Measurements from ENCODE around the gene ATP11B.

ATP11B gene

GRCh38 chr3:182925330-182925943 is 132.1 kb downstream of the ATP11B start:
- no peaks in the 10 kb centered on the region for H3K27me3 Mint-ChIP-seq
- peaks cover 49% of the 10 kb centered on the region for H3K36me3 Mint-ChIP-seq (ENCODE audit: low read depth)
- no peak overlapping the region for H3K27ac Mint-ChIP-seq
- H3K9me3 Mint-ChIP-seq, result peaks cover 11% of the 10 kb centered on the region
- peaks cover 8% of the 10 kb centered on the region for H3K4me1 Mint-ChIP-seq (ENCODE audit: low read depth)
- H3K4me3 Mint-ChIP-seq, result no peak overlapping the region

- peaks cover 8% of the 10 kb centered on the region for H3K4me1 Mint-ChIP-seq (ENCODE audit: low read depth)
- no peak overlapping the region for H3K4me3 Mint-ChIP-seq
- peaks cover 47% of the 10 kb centered on the region for H3K36me3 Mint-ChIP-seq (ENCODE audit: low read depth)
- no peaks in the 10 kb centered on the region for H3K27me3 Mint-ChIP-seq
- peaks cover 11% of the 10 kb centered on the region for H3K9me3 Mint-ChIP-seq
- no peak overlapping the region for H3K27ac Mint-ChIP-seq
Observed at GRCh38 chr3:182925944-182926337, 132.6 kb downstream of the ATP11B start.

- H3K9me3 Mint-ChIP-seq, result peaks cover 4% of the 10 kb centered on the region
- H3K27ac Mint-ChIP-seq, result no peak overlapping the region
- peaks cover 29% of the 10 kb centered on the region for H3K4me1 Mint-ChIP-seq (ENCODE audit: low read depth)
- no peak overlapping the region for H3K4me3 Mint-ChIP-seq
- no peaks in the 10 kb centered on the region for H3K27me3 Mint-ChIP-seq
- peaks cover 17% of the 10 kb centered on the region for H3K36me3 Mint-ChIP-seq (ENCODE audit: low read depth)
Observed at GRCh38 chr3:182935803-182936202, 142.5 kb downstream of the ATP11B start.

- H3K27ac Mint-ChIP-seq, result no peak overlapping the region
- H3K4me1 Mint-ChIP-seq (ENCODE audit: low read depth), result peaks cover 32% of the 10 kb centered on the region
Observed at GRCh38 chr3:182936239-182936917, 143.1 kb downstream of the ATP11B start.

GRCh38 chr3:182936918-182937285 is 143.6 kb downstream of the ATP11B start:
- no peaks in the 10 kb centered on the region for H3K27me3 Mint-ChIP-seq
- H3K27ac Mint-ChIP-seq, result no peak overlapping the region
- peaks cover 10% of the 10 kb centered on the region for H3K36me3 Mint-ChIP-seq (ENCODE audit: low read depth)
- no peak overlapping the region for H3K4me3 Mint-ChIP-seq
- H3K9me3 Mint-ChIP-seq, result peaks cover 4% of the 10 kb centered on the region
- H3K4me1 Mint-ChIP-seq (ENCODE audit: low read depth), result peaks cover 32% of the 10 kb centered on the region

More at GRCh38 chr3:182936239-182936917, 143.1 kb downstream of the ATP11B start:
- Mint-ChIP-seq H3K9me3 (peaks cover 4% of the 10 kb centered on the region), H3K36me3 (ENCODE audit: low read depth) (peaks cover 14% of the 10 kb centered on the region), H3K4me3 (no peak overlapping the region), H3K27me3 (no peaks in the 10 kb centered on the region)

- Mint-ChIP-seq H3K9me3 (no peaks in the 10 kb centered on the region), H3K4me1 (ENCODE audit: low read depth) (peaks cover 32% of the 10 kb centered on the region), H3K4me3 (no peak overlapping the region), H3K27me3 (no peaks in the 10 kb centered on the region), H3K36me3 (ENCODE audit: low read depth) (peaks cover 6% of the 10 kb centered on the region), H3K27ac (no peak overlapping the region)
Observed at GRCh38 chr3:182937293-182938051, 144.2 kb downstream of the ATP11B start.

GRCh38 chr3:182940266-182940808 is 147.0 kb downstream of the ATP11B start:
- Mint-ChIP-seq H3K27me3 (no peaks in the 10 kb centered on the region), H3K27ac (peak overlapping the region; percentile 66), H3K36me3 (ENCODE audit: low read depth) (peaks cover 17% of the 10 kb centered on the region), H3K4me1 (ENCODE audit: low read depth) (peaks cover 29% of the 10 kb centered on the region), H3K9me3 (no peaks in the 10 kb centered on the region), H3K4me3 (no peak overlapping the region)

GRCh38 chr3:182941719-182942118 is 148.4 kb downstream of the ATP11B start:
- no peak overlapping the region for H3K4me3 Mint-ChIP-seq
- H3K4me1 Mint-ChIP-seq (ENCODE audit: low read depth), result peaks cover 27% of the 10 kb centered on the region
- H3K36me3 Mint-ChIP-seq (ENCODE audit: low read depth), result peaks cover 30% of the 10 kb centered on the region
- no peaks in the 10 kb centered on the region for H3K9me3 Mint-ChIP-seq
- H3K27me3 Mint-ChIP-seq, result no peaks in the 10 kb centered on the region
- no peak overlapping the region for H3K27ac Mint-ChIP-seq

- H3K4me1 Mint-ChIP-seq (ENCODE audit: low read depth), result no peaks in the 10 kb centered on the region
- no peaks in the 10 kb centered on the region for H3K9me3 Mint-ChIP-seq
- no peaks in the 10 kb centered on the region for H3K27me3 Mint-ChIP-seq
- no peak overlapping the region for H3K27ac Mint-ChIP-seq
- no peak overlapping the region for H3K4me3 Mint-ChIP-seq
- H3K36me3 Mint-ChIP-seq (ENCODE audit: low read depth), result peaks cover 62% of the 10 kb centered on the region
Observed at GRCh38 chr3:182947888-182948287, 154.6 kb downstream of the ATP11B start.

- no peak overlapping the region for H3K27ac Mint-ChIP-seq
- H3K36me3 Mint-ChIP-seq (ENCODE audit: low read depth), result peaks cover 64% of the 10 kb centered on the region
- H3K4me3 Mint-ChIP-seq, result no peak overlapping the region
- no peaks in the 10 kb centered on the region for H3K27me3 Mint-ChIP-seq
- no peaks in the 10 kb centered on the region for H3K4me1 Mint-ChIP-seq (ENCODE audit: low read depth)
- no peaks in the 10 kb centered on the region for H3K9me3 Mint-ChIP-seq
Observed at GRCh38 chr3:182948305-182948704, 155.0 kb downstream of the ATP11B start.

GRCh38 chr3:182949688-182950087 is 156.4 kb downstream of the ATP11B start:
- Mint-ChIP-seq H3K9me3 (no peaks in the 10 kb centered on the region), H3K27ac (no peak overlapping the region), H3K4me3 (no peak overlapping the region), H3K36me3 (ENCODE audit: low read depth) (peaks cover 66% of the 10 kb centered on the region), H3K27me3 (no peaks in the 10 kb centered on the region), H3K4me1 (ENCODE audit: low read depth) (no peaks in the 10 kb centered on the region)

- no peak overlapping the region for H3K4me3 Mint-ChIP-seq
- peaks cover 50% of the 10 kb centered on the region for H3K36me3 Mint-ChIP-seq (ENCODE audit: low read depth)
Observed at GRCh38 chr3:182954553-182955235, 161.4 kb downstream of the ATP11B start.

GRCh38 chr3:182957226-182957625 is 163.9 kb downstream of the ATP11B start:
- Mint-ChIP-seq H3K4me3 (no peak overlapping the region), H3K36me3 (ENCODE audit: low read depth) (peaks cover 49% of the 10 kb centered on the region), H3K9me3 (no peaks in the 10 kb centered on the region), H3K27me3 (no peaks in the 10 kb centered on the region), H3K4me1 (ENCODE audit: low read depth) (peaks cover 7% of the 10 kb centered on the region), H3K27ac (no peak overlapping the region)

More at GRCh38 chr3:182954553-182955235, 161.4 kb downstream of the ATP11B start:
- Mint-ChIP-seq H3K4me1 (ENCODE audit: low read depth) (peaks cover 3% of the 10 kb centered on the region), H3K27me3 (no peaks in the 10 kb centered on the region), H3K9me3 (no peaks in the 10 kb centered on the region), H3K27ac (no peak overlapping the region)

GRCh38 chr3:182957676-182958266 is 164.5 kb downstream of the ATP11B start:
- Mint-ChIP-seq H3K9me3 (no peaks in the 10 kb centered on the region), H3K4me1 (ENCODE audit: low read depth) (peaks cover 7% of the 10 kb centered on the region), H3K27ac (no peak overlapping the region), H3K27me3 (no peaks in the 10 kb centered on the region), H3K36me3 (ENCODE audit: low read depth) (peaks cover 50% of the 10 kb centered on the region), H3K4me3 (no peak overlapping the region)

Measured in stimulated activated naive CD8-positive, alpha-beta T cell treated with anti-CD3 and anti-CD28 coated beads, Interleukin-15, Interleukin-2, amounts not matched to agents 100 ng/mL and 50 ng/mL, for 24 hours (primary cell).